ENCODE data around the gene DNAH14.

DNAH14 gene

GRCh38 chr1:225371366-225372010 lies 442.0 kb downstream of the DNAH14 start:
- TF ChIP-seq, protein P1, sequence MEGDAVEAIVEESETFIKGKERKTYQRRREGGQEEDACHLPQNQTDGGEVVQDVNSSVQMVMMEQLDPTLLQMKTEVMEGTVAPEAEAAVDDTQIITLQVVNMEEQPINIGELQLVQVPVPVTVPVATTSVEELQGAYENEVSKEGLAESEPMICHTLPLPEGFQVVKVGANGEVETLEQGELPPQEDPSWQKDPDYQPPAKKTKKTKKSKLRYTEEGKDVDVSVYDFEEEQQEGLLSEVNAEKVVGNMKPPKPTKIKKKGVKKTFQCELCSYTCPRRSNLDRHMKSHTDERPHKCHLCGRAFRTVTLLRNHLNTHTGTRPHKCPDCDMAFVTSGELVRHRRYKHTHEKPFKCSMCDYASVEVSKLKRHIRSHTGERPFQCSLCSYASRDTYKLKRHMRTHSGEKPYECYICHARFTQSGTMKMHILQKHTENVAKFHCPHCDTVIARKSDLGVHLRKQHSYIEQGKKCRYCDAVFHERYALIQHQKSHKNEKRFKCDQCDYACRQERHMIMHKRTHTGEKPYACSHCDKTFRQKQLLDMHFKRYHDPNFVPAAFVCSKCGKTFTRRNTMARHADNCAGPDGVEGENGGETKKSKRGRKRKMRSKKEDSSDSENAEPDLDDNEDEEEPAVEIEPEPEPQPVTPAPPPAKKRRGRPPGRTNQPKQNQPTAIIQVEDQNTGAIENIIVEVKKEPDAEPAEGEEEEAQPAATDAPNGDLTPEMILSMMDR (IDR thresholded peaks at IDR 0.05), result no peak

- TF ChIP-seq, protein P1 (IDR thresholded peaks at IDR 0.05), result no peak
Observed at GRCh38 chr1:225373155-225373554, 443.7 kb downstream of the DNAH14 start.

- TF ChIP-seq, protein P1 (IDR thresholded peaks at IDR 0.05), result no peak
Observed at GRCh38 chr1:225374996-225375395, 445.5 kb downstream of the DNAH14 start.

DNA sequence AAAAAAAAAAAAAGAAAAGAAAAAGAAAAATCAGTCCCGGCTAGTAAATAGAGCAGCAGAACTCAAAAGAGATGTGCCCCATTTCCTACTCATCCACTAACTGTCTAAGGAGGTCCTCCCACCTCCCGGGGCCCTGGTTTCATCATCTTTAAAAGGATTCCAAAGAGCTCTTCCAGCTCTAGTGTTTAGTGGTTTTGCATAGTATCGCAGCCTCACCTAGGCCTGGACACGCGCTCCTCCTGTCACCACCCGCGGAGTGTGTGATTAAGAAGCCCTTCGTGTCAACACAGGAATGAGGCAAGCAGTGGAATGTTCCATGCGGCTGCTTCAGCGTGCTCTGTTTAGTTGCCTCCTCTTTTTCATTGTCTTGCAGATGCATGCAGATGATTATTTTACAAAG lies 449.4 kb downstream of the DNAH14 start:
- TF ChIP-seq, protein P1 (IDR thresholded peaks at IDR 0.05), result no peak

- TF ChIP-seq, protein P1 (IDR thresholded peaks at IDR 0.05), result no peak
Observed at GRCh38 chr1:225380691-225381090, 451.2 kb downstream of the DNAH14 start.

GRCh38 chr1:225388372-225388771 lies 458.9 kb downstream of the DNAH14 start:
- TF ChIP-seq, protein P1 (IDR thresholded peaks at IDR 0.05), result no peak

DNA sequence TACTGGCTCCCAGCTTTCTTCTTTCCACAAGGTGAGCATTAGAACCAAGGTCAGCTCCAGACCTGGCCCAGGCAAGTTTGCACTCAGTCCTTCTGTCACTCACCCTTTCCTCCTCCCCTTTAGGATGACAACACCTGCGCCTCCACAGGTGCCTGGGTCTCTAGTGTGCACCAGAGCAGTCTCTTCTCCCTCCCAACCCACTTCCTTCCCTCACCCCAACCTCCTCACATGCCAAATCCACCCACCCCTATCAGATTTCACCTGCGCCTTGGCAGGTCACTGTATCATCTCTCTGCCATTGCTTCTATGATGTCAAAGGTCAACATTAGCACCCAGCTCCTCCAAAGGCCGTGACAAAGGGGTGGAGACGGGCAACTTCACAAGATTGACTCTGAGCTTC lies 460.4 kb downstream of the DNAH14 start:
- TF ChIP-seq, protein P1 (IDR thresholded peaks at IDR 0.05), result no peak

DNA sequence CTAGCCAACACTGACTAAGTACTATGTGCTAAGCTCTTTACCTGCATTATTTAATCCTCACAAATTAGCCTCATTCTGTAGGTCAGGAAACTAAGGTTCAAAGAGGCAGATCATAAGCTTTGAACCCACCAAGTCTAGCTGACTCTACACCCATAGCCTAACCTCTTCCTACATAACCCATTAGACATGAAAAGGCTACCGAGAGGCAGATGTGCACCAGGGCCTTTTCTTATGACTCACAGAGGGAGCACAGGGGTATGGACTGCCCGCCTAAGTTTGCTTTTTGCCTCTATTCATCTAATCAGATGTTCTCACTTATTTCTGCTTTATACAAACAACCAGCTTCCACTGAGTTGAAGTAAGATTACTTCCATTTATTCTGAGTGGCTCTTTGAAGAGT lies 466.9 kb downstream of the DNAH14 start:
- TF ChIP-seq, protein P1 (IDR thresholded peaks at IDR 0.05), result no peak
